ENCODE data around the gene FADS6.

The FADS6 gene

GRCh38 chr17:74892974-74893911 lies at the start of gene FADS6:
Gene FADS6 (minus strand): TSS chr17:74893633. CDS start chr17:74893595, 38 bp downstream.
- DNase-seq (ENCODE audit: low read depth) = no peak

GRCh38 chr17:74941128-74941725 lies 47.8 kb upstream of the FADS6 start:
- no peak for DNase-seq (ENCODE audit: low read depth)

GRCh38 chr17:74939534-74939933 lies 46.1 kb upstream of the FADS6 start:
- no peak for DNase-seq (ENCODE audit: low read depth)

GRCh38 chr17:74938194-74938950 lies 44.9 kb upstream of the FADS6 start:
- DNase-seq (ENCODE audit: low read depth) = no peak

GRCh38 chr17:74937064-74938051 lies 43.9 kb upstream of the FADS6 start:
- DNase-seq (ENCODE audit: low read depth) = no peak

- no peak for DNase-seq (ENCODE audit: low read depth)
These were observed 43.0 kb upstream of the FADS6 start for GRCh38 chr17:74936470-74936799.

- DNase-seq (ENCODE audit: low read depth) = no peak
These were observed 42.4 kb upstream of the FADS6 start, which contains the start of gene OTOP3 for GRCh38 chr17:74935585-74936469. Gene OTOP3 (plus strand): TSS chr17:74935898. CDS start chr17:74935922, 24 bp downstream.

GRCh38 chr17:74935048-74935447 lies 41.6 kb upstream of the FADS6 start:
- no peak for DNase-seq (ENCODE audit: low read depth)

- no peak for DNase-seq (ENCODE audit: low read depth)
These were observed 37.2 kb upstream of the FADS6 start for GRCh38 chr17:74930535-74931036.

GRCh38 chr17:74928786-74929185 lies 35.4 kb upstream of the FADS6 start:
- no peak for DNase-seq (ENCODE audit: low read depth)

- no peak for DNase-seq (ENCODE audit: low read depth)
These were observed 31.8 kb upstream of the FADS6 start for GRCh38 chr17:74925242-74925641.

- no peak for DNase-seq (ENCODE audit: low read depth)
These were observed 31.0 kb upstream of the FADS6 start, which contains the start of gene OTOP2 for GRCh38 chr17:74924250-74924948. Gene OTOP2 (plus strand): TSS chr17:74924273. CDS start chr17:74924633, 360 bp downstream.

- DNase-seq (ENCODE audit: low read depth) = no peak
These were observed 30.3 kb upstream of the FADS6 start for GRCh38 chr17:74923538-74924249.

GRCh38 chr17:74922694-74923537 lies 29.5 kb upstream of the FADS6 start, which contains the start of gene USH1G:
Gene USH1G (minus strand): TSS chr17:74923255. CDS start chr17:74923073, 182 bp downstream.
- no peak for DNase-seq (ENCODE audit: low read depth)

GRCh38 chr17:74922172-74922571 lies 28.7 kb upstream of the FADS6 start:
- DNase-seq (ENCODE audit: low read depth) = no peak

GRCh38 chr17:74921769-74922168 lies 28.3 kb upstream of the FADS6 start:
- DNase-seq (ENCODE audit: low read depth) = no peak

GRCh38 chr17:74921026-74921681 lies 27.7 kb upstream of the FADS6 start:
- DNase-seq (ENCODE audit: low read depth) = no peak
